ENCODE data around the gene GUCY1A2.

DNA sequence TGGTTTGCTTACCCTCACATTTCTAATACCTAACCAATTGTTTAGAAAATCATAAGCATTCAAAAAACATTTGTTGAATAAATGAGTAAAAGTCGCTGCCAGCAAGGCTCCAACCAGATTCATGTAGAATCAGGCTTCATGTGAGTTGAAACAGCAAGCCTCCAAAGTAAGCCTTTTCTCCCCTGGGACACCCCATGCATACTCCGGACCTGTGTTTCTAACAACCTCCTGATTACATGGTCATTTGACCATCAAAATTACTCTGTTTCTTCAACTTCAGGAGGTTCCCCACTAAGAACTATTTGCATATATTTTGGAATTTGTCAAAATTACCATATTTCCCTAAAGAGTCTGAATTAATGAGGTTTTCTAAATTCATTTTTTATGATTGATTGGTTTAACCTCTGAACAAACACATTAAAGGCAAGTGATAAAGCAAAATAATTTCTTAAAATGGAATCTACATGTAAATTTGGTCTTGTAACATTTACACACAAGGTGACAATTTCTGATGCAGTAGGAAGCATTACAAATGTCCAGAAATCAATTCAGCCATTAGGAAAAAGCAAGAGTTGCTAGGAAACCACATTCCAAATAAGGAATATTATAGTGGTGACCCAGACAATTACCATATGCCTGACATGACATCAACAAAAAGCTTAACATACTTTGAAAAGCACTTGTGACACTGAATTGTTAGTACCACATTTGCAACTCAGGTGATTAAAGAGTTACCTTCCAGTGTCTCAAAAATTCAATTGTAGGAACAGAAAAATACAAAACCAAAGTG is 252.6 kb downstream of the GUCY1A2 start:
- no peak for TF ChIP-seq POLR2A (IDR thresholded peaks at IDR 0.05; ENCODE audit: low read depth, low read length)
- TF ChIP-seq POLR2AphosphoS5 (IDR thresholded peaks at IDR 0.05; ENCODE audit: low read depth, low read length) = no peak
- no peak for TF ChIP-seq TAF1 (IDR thresholded peaks at IDR 0.05; ENCODE audit: borderline replicate concordance, low read depth, low read length)
